Fibroblast of skin of left quadriceps (primary cell): ENCODE measurements around the gene ADK.
A peak's percentile ranks its signal among the peaks of the same experiment; 100 is the strongest.
"Not testable (repeated sequence)": the region's sequence is repeated elsewhere in the genome, so short reads cannot be mapped to it uniquely, and the experiment has no call there.

Experiments
- DNase-seq, 2 experiments: peaks; one replicate each; pipeline ENCODE4 v3.0.0-alpha.2; 2013; ENCODE audit warnings: low read depth in 2 of 2

ADK gene

GRCh38 chr10:74179111-74179710 lies 28.2 kb downstream of the ADK start:
- DNase-seq: no peak

GRCh38 chr10:74186678-74187077 lies 35.7 kb downstream of the ADK start:
- DNase-seq: no peak

GRCh38 chr10:74187237-74187636 lies 36.2 kb downstream of the ADK start:
- DNase-seq: no peak

GRCh38 chr10:74188617-74189016 lies 37.6 kb downstream of the ADK start:
- DNase-seq: not testable (repeated sequence)

- peak; percentile 94 to 96 for DNase-seq
Observed at GRCh38 chr10:74189999-74190421, 39.0 kb downstream of the ADK start.

GRCh38 chr10:74190494-74190893 lies 39.5 kb downstream of the ADK start:
- DNase-seq: no peak

GRCh38 chr10:74194545-74194944 lies 43.5 kb downstream of the ADK start:
- no peak for DNase-seq

- DNase-seq: peak in 1 of 2 experiments; percentile 21
Observed at GRCh38 chr10:74194999-74195398, 44.0 kb downstream of the ADK start.

- DNase-seq: no peak
Observed at GRCh38 chr10:74199315-74199714, 48.3 kb downstream of the ADK start.

- DNase-seq: no peak
Observed at GRCh38 chr10:74202356-74202755, 51.3 kb downstream of the ADK start.

GRCh38 chr10:74206746-74207145 lies 55.7 kb downstream of the ADK start:
- no peak for DNase-seq

GRCh38 chr10:74207691-74208480 lies 56.9 kb downstream of the ADK start:
- no peak for DNase-seq

GRCh38 chr10:74208997-74209396 lies 58.0 kb downstream of the ADK start:
- no peak for DNase-seq

- no peak for DNase-seq
Observed at GRCh38 chr10:74213019-74213418, 62.0 kb downstream of the ADK start.

- no peak for DNase-seq
Observed at GRCh38 chr10:74213571-74214162, 62.6 kb downstream of the ADK start.

GRCh38 chr10:74217110-74217509 lies 66.1 kb downstream of the ADK start:
- not testable (repeated sequence) for DNase-seq

- not testable (repeated sequence) for DNase-seq
Observed at GRCh38 chr10:74222467-74222866, 71.4 kb downstream of the ADK start.

GRCh38 chr10:74223755-74224529 lies 72.9 kb downstream of the ADK start:
- peak in 1 of 2 experiments; percentile 28 for DNase-seq

- no peak for DNase-seq
Observed at GRCh38 chr10:74227697-74228424, 76.8 kb downstream of the ADK start.

- DNase-seq: no peak
Observed at GRCh38 chr10:74231375-74231774, 80.4 kb downstream of the ADK start.

GRCh38 chr10:74233281-74233680 lies 82.3 kb downstream of the ADK start:
- no peak for DNase-seq
